Measurements from ENCODE around the gene PDE9A.

GRCh38 chr21:42665026-42665425, 11.6 kb downstream of the PDE9A start:
- no peak for TF ChIP-seq CTCF (IDR thresholded peaks at IDR 0.05)
- TF ChIP-seq POLR2A (IDR thresholded peaks at IDR 0.05): no peak
